ENCODE measurements around the gene MAGI2.

Gene MAGI2

DNA sequence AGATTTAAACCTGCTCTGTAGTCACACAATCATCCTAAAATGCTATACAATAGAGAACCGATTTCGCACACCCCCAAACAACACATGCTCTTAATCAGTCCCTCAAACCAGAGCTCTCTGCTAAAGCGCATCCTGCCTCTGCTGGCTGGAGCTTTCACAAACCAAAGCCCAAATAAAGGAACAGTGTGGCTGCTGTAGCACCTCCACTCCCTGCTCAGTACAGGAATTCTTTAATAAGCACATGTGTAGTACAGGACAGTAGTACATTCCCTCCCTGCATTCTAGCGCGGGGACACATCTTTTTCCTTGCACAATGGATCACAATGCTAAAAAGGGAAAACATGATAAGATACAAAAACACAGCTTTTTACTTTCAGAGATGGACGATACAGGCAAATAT is 684.6 kb downstream of the MAGI2 start:
- no peak for DNase-seq

DNA sequence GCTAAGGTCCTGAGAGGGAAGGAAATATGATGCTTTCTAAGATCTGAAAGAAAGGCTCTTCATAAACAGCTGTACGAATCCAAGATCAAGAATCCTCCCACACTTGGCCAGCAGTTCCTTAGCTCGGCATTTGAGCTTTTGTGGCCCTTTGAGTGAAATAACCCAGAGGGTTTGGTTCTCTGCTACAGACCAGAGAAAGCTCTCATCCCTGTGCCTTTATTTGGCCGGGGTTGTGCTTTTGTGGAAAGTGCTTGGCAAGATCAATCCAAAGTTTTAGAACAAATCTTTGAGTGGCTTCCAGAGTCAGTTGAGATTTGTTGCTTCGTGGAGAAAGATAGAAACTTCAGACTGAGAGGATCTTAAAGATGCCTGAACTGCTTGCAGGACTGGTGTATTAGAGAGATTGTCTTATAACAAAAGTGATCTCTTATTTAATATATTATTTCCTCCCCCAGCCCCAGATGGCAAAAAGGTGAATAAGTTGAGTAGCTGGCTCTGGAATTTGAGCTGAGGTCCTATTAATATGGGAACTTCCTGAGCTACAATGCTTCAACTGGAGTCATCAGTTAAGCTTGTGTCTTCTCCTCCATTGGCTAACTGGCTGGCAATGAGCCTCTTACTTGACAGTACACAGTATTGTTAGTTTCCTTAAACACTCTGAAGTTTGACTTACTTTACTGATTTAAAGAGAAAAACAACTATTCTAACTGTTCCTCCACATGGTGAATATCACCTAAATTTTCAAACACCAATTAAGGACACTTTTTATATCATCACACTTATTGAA is 687.3 kb downstream of the MAGI2 start:
- DNase-seq = no peak

DNA sequence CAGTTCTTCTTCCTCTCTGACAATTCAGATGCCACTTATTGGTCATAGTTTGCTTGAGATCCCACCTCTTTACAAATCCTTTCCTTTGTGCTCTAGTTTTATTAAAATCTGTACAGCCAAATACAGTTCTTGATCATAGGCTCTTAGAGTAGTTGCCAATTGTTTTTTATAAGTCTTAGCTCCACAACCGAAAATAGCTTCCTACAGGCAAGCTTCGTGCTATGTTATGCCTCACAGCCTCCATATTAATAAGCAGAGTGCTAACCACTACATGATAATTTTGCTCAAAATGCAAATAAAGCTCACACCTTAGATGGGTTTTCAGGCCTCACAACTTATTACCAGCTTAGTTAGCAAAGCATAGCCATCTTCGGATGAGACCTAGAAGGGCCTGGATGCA is 688.9 kb downstream of the MAGI2 start:
- DNase-seq = no peak

DNA sequence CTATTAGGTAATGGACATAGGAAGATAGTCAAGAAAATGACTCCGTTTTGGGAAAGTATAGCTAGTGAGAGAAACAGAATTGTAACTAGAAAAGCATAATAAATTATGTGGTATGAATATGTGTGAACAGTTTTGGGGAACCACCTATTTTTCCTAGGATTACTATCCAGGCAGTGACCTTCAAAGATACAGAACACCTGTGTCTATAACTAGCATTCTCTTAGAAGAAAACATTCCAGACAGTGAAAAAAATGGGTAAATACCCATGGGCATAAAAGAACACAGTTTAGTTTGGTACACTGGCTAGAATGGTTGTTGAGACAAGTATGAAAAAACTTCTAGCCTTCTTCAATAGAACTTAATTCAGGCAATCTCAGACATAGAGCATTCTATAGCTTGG is 690.8 kb downstream of the MAGI2 start:
- no peak for DNase-seq

DNA sequence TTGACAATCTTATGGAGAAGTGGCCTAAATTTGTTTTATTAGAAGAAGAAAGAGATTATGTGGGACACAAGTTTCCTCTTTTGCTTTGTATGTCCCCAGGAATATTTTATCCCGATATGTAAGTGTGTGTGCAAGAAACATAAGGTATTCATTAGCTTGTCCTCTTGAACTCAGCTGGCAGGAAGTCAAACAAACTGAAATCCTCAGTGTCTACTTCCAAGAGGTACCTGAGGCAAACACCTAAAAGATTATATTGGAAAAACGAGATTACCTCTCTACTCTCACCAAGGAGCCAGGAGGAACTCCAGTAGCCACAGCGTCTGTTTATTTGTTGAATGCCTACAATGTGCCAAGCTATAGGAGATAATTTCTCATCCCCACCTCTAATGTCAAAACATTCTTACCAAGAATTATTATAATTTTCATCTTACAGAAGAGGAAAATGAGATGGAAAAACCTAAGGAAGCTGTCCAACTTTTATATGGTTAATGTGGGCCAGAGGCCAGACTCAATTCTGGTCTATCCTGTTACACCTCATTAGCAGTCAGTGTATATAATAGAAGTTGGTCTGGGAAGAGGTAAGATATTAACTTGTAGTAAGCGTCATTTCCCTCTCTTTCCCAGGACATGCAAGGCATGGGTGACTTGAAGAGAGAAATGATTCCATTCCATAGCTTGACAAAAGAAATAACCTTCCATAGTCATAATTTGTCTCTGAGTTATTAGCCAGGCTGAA is 692.7 kb downstream of the MAGI2 start:
- no peak for DNase-seq

DNA sequence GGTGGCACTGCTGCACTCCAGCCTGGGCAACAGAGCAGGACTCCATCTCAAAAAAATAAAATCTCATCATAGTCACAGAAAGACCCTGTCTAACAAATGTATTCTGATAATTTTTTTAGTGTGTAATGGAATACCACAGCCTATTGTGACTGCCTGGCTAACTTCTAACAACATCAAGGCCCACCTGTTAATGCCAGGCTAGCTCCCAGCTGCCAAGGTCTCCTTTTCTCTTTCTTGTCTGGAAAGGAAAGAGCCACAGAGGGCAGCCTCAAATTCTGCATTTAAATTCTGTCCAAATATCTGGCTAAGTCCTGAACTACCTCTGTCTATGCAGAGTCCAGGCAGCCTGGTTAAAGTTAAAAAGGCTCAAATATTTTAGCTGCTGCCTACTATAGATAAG is 700.9 kb downstream of the MAGI2 start:
- DNase-seq = no peak

DNA sequence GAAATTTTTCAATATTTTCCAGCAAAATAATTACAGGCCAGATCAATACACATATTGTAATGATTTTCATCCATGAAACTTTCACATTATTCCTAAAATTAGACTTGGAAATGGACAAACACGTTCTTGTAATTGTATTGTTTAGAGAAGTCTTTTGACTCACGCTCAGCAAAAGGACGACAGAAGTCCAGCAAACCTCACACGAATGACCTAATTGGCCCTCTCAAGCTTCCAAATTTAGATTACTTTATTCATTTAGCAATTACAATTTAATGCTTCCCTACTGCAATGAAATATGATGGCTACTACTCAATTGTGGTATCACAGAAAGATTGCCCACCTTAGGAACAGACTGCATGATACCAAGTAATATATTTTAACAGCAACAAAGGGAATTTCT is 702.2 kb downstream of the MAGI2 start:
- no peak for DNase-seq

DNA sequence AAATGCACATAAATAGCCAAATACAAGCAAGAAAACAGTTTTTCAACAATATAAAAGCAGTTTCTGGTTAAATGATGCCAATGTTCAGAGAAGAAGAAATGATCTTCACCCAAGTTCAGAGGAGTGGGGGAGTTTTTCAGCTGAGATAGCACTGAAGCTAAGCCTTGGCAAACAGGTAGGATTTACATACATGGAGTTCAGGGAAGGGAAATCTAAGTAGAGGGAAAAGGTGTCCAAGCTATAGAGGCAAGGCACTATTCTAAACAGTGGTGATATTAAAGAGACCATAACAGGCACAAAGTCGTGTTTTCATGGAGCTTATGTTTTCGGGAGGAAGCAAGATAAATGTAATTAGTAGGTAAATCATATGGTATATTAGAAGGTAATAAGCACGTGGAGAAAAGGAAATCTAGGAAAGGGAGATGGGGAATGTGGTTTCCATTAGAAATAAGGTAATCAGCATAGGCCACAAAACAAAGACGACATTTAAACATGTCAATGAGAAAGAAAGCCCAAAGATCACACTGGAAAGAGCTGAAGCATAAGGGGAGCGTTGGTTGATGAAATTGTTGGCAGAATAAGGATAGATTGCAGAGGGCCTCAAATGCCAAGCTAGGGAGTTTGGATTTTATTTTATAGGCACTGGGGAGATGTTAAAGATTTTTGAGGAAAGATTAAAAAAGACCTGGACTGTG is 704.3 kb downstream of the MAGI2 start:
- no peak for DNase-seq

DNA sequence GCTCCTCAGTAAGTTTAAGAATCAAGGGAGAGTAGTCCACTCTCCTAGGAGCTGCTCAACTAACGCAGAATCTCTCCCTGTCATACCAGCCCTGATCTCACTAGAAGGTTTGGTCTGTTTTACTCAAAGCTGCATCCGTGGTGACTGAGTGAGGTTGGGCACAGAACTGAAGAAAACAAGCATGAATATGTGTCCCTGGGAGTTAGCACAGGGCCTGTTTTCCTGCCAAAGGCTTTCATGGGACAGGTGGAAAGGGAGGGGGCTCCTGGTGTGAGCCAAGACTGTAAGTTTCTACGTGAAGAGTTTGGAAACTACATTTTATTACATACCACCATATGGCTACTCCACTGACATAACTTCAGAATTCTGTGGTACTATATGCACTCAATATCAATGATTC is 705.9 kb downstream of the MAGI2 start:
- no peak for DNase-seq

DNA sequence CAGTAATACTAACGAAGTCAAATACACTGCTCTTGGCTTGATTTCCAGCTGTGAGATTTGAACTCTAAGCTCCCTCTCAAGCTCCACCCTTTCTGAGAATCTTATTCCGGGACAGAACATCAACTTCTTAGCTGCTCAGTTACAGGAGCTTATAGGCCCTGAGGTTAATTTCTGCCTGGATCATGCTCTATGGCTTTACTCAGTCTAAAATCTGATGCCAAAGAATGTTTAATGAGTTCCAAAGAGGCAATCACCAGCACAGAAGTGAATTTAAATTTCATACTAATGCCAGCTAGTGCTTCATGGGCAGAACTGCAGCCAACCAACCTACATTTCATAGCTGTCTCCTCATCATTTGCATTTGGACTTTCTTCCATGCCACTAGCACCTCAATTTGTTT is 707.2 kb downstream of the MAGI2 start:
- no peak for DNase-seq

DNA sequence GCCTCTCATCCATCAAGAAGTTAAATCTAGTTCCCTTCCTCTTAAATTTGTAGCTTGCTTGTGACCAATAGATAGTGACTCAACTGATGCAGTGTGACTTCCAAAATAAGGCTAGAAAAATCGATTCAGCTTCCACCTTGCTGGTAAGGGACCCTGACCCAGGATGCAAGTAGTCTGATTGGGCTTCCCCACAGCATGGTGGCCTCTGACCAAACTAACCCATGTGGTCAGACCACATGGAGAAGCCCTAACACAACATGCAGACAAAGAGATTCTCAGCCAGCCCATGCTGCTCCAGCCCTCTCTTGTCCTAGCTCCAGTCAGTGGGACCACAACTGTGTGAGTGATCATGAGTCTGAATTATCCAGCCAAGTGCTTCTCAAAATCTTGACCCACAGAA is 710.8 kb downstream of the MAGI2 start:
- DNase-seq = no peak

DNA sequence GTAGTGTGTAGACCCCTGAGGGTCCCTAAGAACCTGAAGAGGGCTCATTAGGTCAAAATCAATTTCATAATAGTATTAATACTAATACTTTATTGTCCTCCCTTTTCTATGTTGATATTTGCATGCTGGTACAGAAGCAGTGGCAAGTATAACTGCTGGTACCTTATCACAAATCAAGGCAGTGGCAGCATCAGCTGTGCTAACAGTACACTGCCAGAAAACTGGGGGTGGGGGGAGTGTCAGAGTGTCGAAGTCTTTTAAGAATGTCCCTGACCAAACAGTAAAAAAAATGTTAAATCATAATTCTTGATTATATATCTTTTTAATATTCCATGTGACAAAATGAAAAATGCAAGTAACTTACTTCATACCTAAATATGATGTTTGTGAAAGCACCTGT is 716.9 kb downstream of the MAGI2 start:
- DNase-seq = no peak

DNA sequence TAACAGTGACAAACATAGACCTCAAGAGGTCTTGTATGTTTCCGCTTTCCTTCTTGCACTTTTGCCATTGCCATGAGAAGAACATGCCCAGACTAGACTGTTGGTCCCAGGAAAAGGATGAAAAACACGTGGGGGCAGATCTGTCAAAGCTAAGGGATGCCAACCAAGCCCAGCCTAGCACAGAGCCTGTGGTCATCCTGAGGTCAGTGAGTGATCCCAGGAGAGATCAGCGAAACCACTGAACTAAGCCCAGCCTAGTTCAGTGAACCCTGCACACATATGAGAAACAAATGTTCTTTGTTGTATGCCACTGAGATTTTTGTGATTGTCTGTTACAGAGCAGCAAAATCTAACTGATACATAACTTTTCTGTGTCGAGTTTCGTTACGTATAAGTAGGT is 718.8 kb downstream of the MAGI2 start:
- no peak for DNase-seq

DNA sequence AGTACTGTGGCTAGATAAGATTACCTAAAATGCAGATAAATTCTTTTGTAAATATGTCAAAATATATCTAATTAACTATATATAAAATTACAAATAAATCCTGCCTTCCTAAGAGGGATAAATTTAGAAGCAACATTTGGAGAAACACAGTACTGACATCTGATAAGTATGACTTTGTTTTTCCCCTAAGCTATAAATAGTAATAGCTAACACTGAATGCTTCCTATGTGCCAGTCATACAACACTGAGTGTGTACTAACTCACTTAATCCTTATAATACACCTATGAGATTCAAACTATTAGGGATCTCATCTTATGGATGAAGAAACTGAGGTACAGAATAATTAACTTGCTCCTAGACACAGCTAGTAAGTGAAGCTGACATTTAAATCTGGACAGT is 733.4 kb downstream of the MAGI2 start:
- DNase-seq = no peak

DNA sequence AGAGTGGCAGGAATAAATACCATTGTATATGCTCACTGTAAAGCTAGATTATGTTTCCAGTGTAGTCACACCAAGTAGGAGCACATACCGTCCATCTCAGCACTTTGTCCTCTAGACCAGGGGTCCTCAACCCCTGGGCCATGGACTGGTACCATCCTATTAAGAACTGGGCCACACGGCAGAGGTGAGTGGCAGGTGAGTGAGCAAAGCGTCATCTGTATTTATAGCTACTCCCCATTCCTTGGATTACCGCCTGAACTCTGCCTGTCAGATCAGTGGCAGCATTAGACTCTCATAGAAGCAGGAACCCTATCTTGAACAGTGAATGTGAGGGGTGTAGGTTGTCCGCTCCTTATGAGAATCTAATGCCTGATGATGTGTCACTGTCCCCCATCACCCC is 735.3 kb downstream of the MAGI2 start:
- no peak for DNase-seq

DNA sequence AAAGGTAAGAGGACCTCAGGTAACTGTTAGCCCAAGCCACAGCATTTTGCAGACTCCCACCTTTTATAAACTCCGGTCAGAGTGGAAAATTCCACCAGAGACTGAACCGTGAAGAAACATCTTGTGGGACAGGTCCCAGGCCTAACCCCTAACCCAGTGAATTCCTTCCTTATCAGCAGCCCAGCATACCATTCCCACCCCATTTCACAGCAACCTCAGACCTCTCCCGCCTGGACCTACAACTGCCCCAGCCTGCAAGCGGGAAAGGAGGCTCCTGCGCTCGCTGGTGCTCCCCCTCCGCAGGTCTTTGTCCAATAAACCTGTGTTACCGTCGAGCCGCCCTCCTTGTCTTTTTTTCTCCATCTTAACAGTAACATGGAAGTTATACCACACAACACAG is 736.6 kb downstream of the MAGI2 start:
- no peak for DNase-seq

DNA sequence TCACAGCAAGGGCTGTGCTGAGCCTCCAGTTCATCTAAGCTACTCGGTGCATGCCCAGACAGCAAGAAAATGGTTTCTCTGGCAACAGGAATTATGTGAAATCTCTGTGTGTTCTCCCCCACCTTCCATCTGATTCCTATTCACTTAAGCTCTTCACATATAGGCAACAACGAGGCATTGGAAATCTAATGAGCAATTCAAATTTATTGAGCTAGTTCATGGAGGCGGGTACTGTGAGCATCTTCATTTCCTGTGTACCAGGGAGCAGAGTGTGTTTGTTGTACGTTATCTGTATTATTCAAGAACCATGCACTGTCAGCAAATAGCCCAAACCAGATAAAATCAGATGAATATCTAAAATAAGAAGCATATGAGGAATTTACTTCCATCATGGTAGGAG is 739.1 kb downstream of the MAGI2 start:
- DNase-seq = no peak

DNA sequence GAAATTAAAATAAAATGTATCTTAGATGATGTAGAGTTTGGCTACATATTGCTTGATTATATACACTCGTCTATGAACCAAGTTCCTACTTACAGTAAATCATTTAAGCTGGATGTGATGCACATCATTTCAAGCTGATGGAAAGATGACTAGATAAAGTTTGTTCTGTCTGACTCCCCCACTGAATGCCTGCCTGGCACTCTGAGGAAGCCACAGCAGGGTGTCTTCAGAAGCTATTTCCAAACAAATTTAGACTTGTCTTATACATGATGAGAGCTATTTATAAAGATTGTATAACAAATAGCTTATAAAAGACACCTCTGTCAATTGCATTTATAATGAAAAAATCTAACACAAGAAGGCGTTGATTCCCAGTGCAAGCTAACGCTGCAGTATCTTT is 741.4 kb downstream of the MAGI2 start:
- no peak for DNase-seq

DNA sequence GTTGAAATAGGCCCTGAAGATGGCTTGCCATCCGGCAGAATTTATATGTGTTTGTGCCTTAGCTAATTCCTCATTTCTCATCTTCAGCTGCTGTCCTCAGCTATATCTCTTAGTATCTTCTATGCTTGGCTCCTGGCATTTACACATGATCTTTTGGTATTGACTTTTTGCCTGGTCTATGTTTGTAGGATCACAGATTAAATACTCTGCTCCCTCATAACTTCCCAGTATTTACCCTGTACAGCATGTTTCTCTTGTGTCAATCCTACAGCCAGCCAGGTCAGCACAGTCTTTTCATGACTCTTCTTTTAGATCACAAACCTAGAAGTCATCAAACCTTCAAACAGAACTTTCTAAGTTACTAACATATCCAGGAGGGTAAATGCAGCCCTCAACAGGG is 743.8 kb downstream of the MAGI2 start:
- DNase-seq = no peak

DNA sequence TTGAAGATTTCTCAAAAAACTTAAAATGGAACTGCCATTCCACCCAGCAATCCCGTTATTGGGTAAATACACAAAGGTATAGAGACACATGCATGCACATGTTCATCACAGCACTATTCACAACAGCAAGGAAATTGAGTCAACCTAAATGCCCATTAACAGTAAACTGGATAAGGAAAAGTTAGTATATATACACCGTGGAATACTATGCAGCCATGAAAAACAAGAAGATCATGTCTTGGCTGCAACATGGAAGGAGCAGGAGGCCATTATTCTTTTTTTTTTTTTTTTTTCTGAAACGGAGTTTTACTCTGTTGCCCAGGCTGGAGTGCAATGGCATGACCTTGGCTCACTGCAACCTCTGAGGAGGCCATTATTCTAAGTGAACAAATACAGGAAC is 749.0 kb downstream of the MAGI2 start:
- DNase-seq = no peak

DNA sequence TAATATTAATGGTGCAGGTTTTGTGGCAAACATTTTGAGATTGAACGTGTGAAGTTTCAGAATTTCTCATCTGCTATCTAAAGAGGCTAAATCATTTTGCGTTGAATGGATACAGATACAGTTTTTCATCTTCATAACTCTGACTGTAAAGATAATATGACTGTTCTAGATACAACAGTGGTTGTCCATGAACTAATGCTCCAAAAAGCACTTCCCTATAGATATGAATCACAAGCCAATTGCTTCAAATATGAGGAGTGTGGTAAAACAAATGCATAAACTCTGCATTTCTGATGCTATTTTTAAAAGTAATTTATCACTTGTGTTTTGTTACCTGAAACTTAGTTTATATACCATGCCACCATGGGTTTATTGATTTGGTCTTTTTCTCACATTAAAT is 750.1 kb downstream of the MAGI2 start:
- DNase-seq = no peak

DNA sequence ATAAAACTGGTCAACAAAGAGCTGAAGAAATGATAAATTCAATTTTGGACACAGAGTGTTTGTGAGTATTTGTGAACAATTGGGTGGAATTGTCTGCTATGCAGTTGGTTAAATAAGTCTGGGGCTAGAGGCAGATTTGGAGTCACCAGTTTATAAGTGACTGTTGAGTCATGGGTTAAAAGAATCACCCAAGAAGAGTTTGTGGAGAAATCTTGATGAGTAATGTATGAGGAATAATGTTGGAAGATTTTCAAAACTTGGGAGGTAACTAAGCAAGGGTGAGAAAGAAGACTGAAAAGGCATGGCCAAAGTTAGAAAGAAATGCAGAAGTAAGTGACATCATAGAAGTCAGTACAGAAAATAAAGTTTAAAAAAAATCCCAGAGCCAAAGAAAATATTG is 750.7 kb downstream of the MAGI2 start:
- DNase-seq = no peak

DNA sequence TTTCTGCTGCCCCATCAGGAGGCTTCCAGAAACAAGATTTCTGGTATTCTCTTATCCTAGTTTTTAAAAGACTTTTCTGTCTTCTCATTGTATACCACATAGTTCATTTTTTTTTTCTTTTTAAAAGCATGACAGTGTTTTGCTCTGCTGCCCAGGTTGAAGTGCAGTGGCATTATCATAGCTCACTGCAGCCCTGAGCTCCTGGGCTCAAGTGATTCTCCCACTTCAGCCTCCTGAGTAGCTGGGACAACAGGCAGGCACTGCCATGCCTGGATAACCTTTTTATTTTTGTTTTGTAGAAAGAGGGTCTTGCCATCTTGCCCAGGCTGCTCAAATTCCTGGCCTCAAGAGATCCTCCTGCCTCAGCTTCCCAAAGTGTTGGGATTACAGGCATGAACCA is 757.6 kb downstream of the MAGI2 start:
- no peak for DNase-seq

DNA sequence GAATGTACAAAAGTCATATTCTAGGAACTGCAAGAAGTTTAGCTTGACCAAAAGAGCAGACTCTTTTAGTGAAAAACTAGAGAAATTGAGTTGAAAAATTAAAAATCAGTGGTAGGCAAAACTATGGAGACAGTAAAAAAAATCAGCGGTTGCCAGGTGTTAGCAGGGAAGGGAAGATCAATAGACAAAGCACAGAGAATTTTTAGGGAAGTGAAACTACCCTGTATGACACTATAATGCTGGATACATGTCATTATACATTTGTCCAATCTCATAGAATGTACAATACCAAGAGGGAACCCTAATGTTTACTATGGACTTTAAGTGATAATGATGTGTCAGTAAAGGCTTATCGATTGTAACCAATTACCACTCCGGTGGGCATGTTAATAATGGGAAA is 761.9 kb downstream of the MAGI2 start:
- DNase-seq = no peak
